Calu3 (cell line): ENCODE measurements around the gene BORCS8. TPM values are rescaled to one million over a fixed set of nuclear protein-coding genes. Genes with fewer than 3 reads are reported as not detected.

Source experiments
- BruUV-seq: library from RNA; stranded (reverse); fragments of 400-500 nt; replicated peaks from 2 replicates; lab custom pipeline; 2021; lab: Mats Ljungman, UMichigan
- CTCF ChIA-PET: fragments of 300-600 bp; sonication (Branson Sonifier 250); formaldehyde crosslinking; loops from one replicate; lab custom pipeline; 2022; ENCODE audit warnings: antibody characterized with exemption; lab: Charles Lee
- DNase-seq: peaks from one replicate; pipeline ENCODE4 v3.0.0; 2022
- H3K27ac Mint-ChIP-seq: one replicate; pipeline ENCODE4 v1.8.0; 2022; ENCODE audit warnings: mixed read lengths; ENCODE audit not compliant: unreplicated experiment
- H3K27me3 Mint-ChIP-seq: one replicate; pipeline ENCODE4 v1.8.0; 2022; ENCODE audit warnings: mixed read lengths; ENCODE audit not compliant: unreplicated experiment
- H3K36me3 Mint-ChIP-seq: one replicate; pipeline ENCODE4 v1.8.0; 2022; ENCODE audit warnings: mild to moderate bottlenecking, moderate library complexity, mixed read lengths; ENCODE audit not compliant: insufficient read depth, unreplicated experiment
- H3K4me1 Mint-ChIP-seq: one replicate; pipeline ENCODE4 v1.8.0; 2022; ENCODE audit warnings: mild to moderate bottlenecking, low read depth, mixed read lengths; ENCODE audit not compliant: unreplicated experiment
- H3K4me3 Mint-ChIP-seq: one replicate; pipeline ENCODE4 v1.8.0; 2022; ENCODE audit warnings: mild to moderate bottlenecking, low read depth, moderate library complexity, mixed read lengths; ENCODE audit not compliant: unreplicated experiment
- H3K9me3 Mint-ChIP-seq: one replicate; pipeline ENCODE4 v1.8.0; 2022; ENCODE audit warnings: low read depth, mixed read lengths; ENCODE audit not compliant: unreplicated experiment
- intact Hi-C: fragments of 100-400 bp; cut with micrococcal nuclease; formaldehyde crosslinking; loops from one replicate; pipeline ENCODE4 v1.10.0; 2022; ENCODE audit not compliant: unreplicated experiment
- total RNA-seq: library from RNA; stranded (reverse); gene quantifications from 2 replicates; pipeline ENCODE4 v1.2.3, GENCODE V29; 2022
- TF ChIP-seq, protein P1 (sequence below): fragments of 200-600 bp; IDR thresholded peaks from one replicate; pipeline ENCODE4 v1.8.0; 2022; ENCODE audit warnings: antibody characterized with exemption; ENCODE audit not compliant: unreplicated experiment

The BORCS8 gene
- total RNA-seq, 1 experiment from 2014 or later: 26.3 TPM

DNA sequence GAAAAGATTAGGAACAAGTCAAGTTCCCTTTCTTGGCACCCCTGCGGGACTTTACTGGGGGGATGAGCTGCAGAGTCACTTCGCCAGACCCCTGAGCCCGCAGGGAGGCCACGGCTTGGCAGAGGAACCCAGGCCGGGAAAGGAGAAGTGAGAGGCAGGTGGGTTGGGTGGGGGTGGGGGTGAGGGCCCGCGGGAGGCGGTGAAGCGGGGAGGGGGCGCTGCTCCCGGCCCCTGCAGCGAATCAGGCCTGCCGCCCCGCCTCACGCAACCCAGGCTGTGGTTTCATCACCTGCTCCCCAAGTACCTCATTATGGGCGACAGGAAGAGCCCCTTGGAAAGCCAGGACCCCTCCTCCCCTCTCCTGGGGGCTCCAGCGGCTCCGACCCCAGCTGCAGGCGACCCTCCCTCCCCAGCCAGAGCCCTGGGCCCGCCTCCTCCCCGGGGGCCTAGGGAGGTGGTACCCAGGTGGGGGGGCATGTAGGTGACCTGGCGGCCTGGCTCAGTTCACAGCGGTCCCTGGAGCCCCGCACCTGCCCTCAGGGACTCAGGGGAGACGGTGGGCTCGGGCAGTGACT is 31.4 kb downstream of the BORCS8 start:
- H3K9me3 Mint-ChIP-seq: no peaks in the 10 kb centered on the region
- H3K27me3 Mint-ChIP-seq: no peaks in the 10 kb centered on the region
- BruUV-seq: no TSS peak
- peaks cover 5% of the 10 kb centered on the region for H3K36me3 Mint-ChIP-seq
- H3K4me1 Mint-ChIP-seq: no peaks in the 10 kb centered on the region
- CTCF ChIA-PET: no interaction called here
- intact Hi-C loops: no loop called here
- TF ChIP-seq, protein P1, sequence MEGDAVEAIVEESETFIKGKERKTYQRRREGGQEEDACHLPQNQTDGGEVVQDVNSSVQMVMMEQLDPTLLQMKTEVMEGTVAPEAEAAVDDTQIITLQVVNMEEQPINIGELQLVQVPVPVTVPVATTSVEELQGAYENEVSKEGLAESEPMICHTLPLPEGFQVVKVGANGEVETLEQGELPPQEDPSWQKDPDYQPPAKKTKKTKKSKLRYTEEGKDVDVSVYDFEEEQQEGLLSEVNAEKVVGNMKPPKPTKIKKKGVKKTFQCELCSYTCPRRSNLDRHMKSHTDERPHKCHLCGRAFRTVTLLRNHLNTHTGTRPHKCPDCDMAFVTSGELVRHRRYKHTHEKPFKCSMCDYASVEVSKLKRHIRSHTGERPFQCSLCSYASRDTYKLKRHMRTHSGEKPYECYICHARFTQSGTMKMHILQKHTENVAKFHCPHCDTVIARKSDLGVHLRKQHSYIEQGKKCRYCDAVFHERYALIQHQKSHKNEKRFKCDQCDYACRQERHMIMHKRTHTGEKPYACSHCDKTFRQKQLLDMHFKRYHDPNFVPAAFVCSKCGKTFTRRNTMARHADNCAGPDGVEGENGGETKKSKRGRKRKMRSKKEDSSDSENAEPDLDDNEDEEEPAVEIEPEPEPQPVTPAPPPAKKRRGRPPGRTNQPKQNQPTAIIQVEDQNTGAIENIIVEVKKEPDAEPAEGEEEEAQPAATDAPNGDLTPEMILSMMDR: no peak
- H3K4me3 Mint-ChIP-seq: no peak overlapping the region
- no peak overlapping the region for H3K27ac Mint-ChIP-seq
- no peak for DNase-seq

DNA sequence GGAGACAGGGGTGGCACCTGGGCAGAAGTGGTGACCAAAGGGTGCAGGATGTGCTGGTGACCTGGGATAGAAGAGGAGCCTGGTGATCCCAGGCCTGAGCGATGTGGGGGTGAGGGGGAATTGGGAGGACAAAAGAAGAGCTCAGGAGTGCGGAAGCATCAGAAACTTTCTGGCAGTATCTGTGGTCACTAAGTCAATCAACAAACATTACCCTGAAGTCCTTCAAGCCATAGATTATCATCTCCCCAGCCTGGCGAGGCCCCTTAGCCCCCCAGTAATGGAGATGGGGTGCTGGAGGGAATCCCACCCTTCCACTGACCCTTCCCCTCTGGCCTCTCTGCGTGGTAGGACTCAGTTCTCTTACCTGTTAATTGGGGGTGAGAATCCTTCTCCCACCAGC is 32.4 kb downstream of the BORCS8 start:
- intact Hi-C loops: no loop called here
- no peaks in the 10 kb centered on the region for H3K27me3 Mint-ChIP-seq
- BruUV-seq: no TSS peak
- DNase-seq: no peak
- no peak overlapping the region for H3K27ac Mint-ChIP-seq
- TF ChIP-seq, protein P1: no peak
- no peak overlapping the region for H3K4me3 Mint-ChIP-seq
- no peaks in the 10 kb centered on the region for H3K4me1 Mint-ChIP-seq
- no peaks in the 10 kb centered on the region for H3K9me3 Mint-ChIP-seq
- CTCF ChIA-PET: interaction anchor here (0.7 kb wide), 1 partner anchor 469 kb away, joined by 3 read pairs; no protein-coding TSS in a partner anchor
- peaks cover 5% of the 10 kb centered on the region for H3K36me3 Mint-ChIP-seq

DNA sequence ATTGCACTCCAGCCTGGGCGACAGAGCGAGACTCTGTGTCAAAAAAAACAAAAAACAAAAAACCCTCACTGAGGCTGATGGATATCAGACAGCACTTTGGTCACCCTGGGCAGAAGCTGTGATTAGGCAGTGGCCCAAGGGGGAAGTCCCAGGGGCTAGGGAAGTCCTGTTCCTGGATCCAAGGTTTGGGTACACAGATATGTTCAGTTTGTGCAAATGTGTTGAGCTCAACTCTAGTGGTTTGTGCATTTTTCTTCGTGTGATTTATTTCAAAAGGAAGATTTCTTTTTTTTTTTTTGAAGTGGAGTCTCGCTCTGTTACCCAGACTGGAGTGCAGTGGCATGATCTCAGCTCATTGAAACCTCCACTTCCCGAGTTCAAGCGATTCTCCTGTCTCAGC is 34.1 kb downstream of the BORCS8 start:
- Mint-ChIP-seq H3K4me3 (no peak overlapping the region), H3K4me1 (no peaks in the 10 kb centered on the region), H3K27me3 (no peaks in the 10 kb centered on the region), H3K9me3 (no peaks in the 10 kb centered on the region), H3K27ac (no peak overlapping the region), H3K36me3 (no peaks in the 10 kb centered on the region)
- no peak for DNase-seq
- CTCF ChIA-PET: no interaction called here
- no TSS peak for BruUV-seq
- intact Hi-C loops: no loop called here
- TF ChIP-seq, protein P1: no peak

DNA sequence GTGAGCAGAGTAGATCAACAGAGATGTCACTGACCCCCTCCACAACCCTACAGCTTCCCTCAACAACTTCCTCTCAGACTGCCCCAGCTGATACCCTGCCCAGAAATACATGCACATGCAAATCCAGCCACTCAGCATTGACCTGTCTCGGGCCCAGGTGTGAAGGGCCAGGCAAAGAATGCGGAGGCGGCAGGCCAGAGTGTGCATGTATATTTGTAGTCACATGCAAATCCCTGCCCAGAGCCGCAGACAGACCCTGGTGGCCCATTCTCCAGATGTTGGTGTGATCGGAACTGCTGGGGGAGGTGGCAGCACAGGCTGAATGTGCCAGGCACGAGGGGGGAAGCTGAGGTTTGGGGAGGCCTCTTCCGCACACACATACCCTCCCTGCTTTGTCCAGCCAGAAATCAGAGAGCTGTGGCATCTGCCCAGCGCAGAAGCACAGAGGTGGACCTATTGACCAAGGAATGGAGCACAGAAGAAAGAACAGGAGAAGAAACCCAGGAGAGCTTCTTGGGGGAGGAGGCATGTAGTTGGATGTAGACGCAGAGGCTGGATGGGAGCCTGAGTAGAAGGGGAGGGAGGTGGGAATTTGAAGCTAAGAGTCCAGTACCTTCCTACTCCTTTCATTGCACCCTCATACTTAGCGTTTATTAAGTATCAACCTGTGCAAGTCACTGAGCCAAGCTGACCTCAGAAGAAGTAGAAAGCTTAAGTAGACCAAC is 36.3 kb downstream of the BORCS8 start:
- Mint-ChIP-seq H3K27me3 (no peaks in the 10 kb centered on the region), H3K9me3 (no peaks in the 10 kb centered on the region), H3K36me3 (no peaks in the 10 kb centered on the region), H3K27ac (no peak overlapping the region), H3K4me3 (no peak overlapping the region), H3K4me1 (no peaks in the 10 kb centered on the region)
- TF ChIP-seq, protein P1: no peak
- CTCF ChIA-PET: no interaction called here
- no TSS peak for BruUV-seq
- intact Hi-C loops: no loop called here
- no peak for DNase-seq
